Measurements from ENCODE around the gene AVEN. TPM values are rescaled to one million over a fixed set of nuclear protein-coding genes. Genes with fewer than 3 reads are reported as not detected.
"Not testable (repeated sequence)": the region's sequence is repeated elsewhere in the genome, so short reads cannot be mapped to it uniquely, and the experiment has no call there.

AVEN gene
- total RNA-seq, 1 donor from 2014 or later: 8.9 TPM

DNA sequence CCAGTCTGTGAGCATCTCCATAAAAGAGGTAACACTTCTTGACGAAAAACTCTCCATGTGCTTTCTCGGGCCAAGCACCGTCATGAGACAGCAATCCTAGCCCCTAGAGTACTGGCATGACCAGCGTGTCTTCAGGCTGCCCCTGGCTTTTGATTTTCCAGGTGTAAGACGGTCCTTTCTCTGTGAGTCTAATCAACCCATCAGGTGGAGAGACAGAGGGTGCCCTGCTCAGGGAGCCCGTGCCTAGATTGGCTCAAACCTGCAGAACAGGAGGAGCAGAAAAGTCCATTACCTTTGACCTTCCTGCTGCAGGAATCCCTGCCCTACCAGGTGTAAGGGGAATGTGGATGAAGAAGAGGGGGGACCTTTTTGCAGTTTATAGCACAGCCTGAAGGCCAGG lies 180.2 kb downstream of the AVEN start:
- ATAC-seq: no peak

DNA sequence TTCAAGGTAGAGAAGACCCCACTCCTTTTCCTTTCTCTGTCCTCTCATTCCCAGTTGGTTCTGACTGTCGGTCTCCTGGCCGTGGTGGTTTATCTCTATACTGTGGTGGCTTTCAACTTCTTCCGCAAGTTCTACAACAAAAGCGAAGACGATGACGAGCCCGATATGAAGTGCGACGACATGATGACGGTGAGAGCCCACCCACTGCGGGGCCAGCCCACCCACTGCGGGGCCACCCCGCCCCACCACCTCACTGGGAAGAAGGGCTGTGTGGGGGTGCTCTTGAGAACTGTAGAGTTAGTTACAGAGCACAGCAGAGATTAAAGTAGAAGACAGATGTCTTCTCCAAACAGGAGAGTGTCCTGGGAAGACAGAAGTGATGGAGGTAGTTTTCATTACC lies 181.3 kb downstream of the AVEN start:
- DNase-seq (ENCODE audit: low spot score): no peak
- no peak for ATAC-seq

More for the DNA sequence above, 180.2 kb downstream of the AVEN start:
- DNase-seq (ENCODE audit: low spot score): no peak

DNA sequence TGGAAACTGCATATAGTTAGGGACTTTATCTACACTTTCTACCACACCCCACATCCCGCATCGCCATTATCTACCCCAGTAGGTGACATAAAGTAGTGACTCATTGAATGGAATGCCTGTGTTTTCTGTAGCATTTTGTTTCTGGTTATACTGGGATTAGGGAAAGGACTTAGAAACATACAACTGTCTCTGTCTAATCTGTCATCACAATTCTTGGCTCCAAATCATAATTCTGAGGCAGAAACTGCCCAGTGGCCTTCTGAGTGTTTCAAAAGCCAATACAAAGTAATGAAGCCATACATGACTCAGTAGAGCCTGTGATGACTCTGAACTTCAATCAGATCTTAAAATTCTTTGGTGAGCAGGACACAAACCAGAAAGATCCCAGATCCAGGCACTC lies 186.4 kb downstream of the AVEN start:
- DNase-seq (ENCODE audit: low spot score): no peak
- ATAC-seq: no peak

DNA sequence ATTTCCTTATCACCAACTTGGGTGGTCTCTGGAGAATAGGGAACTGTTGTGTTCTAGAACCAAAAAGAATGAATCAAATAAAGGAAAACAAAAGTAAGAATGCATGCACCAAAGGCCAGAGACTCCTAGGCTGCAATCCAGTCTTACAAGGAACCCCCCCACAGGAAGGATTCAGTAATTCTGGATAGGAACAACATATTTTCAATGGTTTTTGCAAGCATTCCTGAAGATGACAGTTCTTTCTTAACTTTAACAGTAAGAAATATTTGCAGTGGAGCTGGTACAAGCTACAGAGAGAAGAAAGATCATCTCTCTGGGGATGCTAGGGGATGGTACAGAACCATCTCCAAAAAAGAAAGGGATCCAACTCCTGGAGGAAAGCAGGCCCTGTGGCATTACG lies 186.9 kb downstream of the AVEN start:
- DNase-seq (ENCODE audit: low spot score): no peak

DNA sequence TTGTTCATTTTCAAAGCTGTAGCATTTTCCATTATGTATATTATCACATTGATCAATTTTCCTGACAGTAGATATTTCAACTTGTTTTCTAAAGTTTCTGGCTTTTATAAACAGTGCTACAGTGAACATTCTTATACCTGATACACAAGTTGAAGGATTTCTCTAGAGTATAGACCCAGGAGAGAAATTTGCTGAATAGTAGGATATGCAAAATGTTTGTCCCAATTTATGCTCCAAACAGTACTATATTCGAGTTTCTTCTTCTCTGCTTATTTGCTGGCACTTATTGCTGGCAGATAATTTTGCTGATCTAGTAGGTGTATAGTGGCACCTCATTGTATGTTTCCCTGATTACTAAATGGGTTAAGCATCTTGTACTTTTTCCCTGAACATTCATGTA lies 187.9 kb downstream of the AVEN start:
- DNase-seq (ENCODE audit: low spot score) (no peak), ATAC-seq (no peak)

More for the DNA sequence above, 186.9 kb downstream of the AVEN start:
- no peak for ATAC-seq

DNA sequence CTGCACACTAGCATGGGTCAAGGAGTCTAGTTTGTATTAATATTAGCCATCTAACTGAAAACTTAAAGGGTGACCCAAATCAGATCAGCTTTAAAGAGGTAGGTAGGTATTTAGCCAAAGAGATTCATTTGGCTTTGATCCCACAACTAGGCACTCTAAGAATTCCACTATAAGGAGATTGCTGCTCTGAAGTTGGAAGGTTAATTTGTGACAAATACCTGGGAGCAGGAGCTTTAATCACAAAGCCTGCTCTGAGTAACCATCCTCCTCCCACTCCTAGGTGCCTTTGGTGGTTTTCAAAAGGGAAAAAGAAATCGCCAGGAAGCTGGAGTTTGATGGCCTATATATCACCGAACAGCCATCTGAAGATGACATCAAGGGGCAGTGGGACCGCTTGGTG lies 191.0 kb downstream of the AVEN start:
- ATAC-seq: no peak
- DNase-seq (ENCODE audit: low spot score): no peak

DNA sequence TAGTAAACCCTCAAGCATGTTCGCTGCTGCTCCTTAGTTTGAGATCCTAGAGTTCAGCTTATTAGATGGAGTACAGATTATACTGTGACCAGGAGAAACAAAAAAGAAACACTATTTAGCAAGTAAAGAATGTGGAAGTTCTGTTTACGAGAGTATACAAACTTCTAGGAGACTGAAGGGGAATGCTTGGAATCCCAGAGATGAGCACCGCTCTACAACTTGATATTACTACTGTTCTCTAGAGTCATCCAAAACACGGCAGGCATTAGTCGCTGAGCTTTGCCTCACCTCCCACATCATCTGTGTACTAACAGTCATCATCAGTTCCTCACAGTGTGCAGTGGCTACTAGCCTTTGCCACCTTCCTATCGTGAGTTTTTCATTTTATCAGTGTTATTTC lies 192.1 kb downstream of the AVEN start:
- no peak for ATAC-seq
- no peak for DNase-seq (ENCODE audit: low spot score)

DNA sequence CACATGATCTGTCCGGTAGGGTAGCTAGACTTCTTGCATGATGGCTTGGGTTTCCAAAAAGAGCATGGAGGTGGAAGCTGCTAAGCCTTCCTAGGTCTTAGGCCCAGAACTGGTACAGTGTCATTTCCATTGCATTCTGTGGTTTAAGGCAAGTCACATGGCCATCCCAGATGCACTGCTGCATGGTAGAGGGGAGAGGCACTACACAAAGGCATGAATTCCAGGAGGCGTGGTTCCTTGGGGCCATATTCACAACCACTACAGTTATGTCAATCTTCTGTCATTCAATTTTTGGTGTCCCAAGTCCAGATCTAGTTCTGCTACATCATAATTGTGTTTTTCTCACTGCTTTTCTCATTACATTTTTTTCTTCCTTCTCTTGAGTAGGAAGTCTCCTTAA lies 192.9 kb downstream of the AVEN start:
- DNase-seq (ENCODE audit: low spot score): no peak
- ATAC-seq: no peak

DNA sequence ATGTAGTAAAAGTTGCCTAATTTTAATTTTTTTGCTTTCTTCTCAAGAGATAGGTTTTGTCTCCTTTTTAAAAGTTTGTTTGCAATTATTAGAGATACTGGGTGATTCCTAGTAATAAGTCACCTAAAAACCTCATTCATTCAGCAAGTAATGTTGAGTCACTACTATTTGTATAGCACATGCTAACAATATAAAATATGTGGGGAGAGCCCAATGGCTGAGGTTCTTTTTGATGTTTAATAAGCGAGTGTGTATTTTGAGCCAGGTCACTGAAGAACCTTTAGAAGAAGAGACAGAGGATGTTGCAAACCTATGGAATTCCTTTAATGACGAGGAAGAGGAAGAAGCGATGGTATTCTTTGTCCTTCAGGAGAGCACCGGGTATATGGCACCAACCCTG lies 194.4 kb downstream of the AVEN start:
- DNase-seq (ENCODE audit: low spot score): no peak

DNA sequence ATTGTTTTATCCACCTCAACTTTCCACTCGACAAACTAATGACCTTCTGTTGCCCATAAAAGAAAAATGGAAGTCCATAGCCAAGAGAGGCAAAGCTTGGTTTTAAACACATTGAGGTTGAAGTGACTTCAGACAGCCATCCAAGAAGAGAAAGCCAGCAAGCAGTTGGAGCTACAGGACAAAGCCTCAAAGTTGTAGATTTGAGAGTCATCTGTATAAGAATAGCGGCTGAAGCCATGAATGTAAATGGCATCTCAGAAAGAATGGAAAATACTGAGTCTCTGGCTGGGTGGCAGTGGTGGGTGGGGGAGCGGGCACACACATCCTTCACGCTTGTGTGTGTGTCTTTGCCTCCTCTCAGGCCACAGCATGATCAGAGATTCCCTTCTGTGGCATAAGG lies 194.8 kb downstream of the AVEN start:
- ATAC-seq: no peak
- DNase-seq (ENCODE audit: low spot score): no peak

More for the DNA sequence above, 194.4 kb downstream of the AVEN start:
- ATAC-seq: no peak

DNA sequence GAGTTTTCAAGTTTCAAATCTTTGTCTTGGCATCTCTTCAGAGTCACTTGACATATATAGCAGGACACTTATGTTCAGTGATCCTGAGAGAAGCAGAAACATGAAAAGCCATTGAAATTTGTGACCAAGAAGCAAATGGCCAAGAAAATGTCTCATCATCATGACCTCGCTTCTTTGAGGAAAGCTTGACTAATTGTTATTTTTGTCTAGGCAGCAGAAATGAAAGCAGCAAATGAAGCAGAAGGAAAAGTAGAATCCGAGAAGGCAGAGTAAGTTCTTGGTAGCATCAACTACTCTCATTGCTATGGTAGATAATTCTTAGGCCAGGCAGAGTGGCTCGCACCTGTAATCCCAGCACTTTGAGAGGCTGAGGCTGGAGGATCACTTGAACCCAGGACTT lies 198.4 kb downstream of the AVEN start:
- no peak for ATAC-seq

DNA sequence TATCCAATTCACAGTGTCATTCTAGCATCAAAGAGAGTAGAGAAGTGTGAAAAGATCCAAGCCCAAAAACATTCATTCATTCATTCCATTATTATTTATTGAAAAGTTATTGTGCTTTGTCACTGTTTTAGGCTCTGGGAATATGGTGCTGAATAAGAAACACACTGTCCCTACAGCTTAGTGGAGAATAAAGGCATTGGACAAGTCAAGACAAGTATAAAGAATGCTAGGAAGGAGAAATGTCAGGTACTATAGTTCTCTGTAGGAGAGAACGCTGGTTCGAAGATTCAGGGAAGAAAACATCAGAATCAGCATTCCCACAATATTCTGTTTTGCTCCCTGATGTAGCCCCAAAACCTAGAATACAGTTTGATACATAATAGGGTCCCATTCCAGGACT lies 199.5 kb downstream of the AVEN start:
- ATAC-seq (no peak), DNase-seq (ENCODE audit: low spot score) (no peak)

More for the DNA sequence above, 198.4 kb downstream of the AVEN start:
- DNase-seq (ENCODE audit: low spot score): no peak

DNA sequence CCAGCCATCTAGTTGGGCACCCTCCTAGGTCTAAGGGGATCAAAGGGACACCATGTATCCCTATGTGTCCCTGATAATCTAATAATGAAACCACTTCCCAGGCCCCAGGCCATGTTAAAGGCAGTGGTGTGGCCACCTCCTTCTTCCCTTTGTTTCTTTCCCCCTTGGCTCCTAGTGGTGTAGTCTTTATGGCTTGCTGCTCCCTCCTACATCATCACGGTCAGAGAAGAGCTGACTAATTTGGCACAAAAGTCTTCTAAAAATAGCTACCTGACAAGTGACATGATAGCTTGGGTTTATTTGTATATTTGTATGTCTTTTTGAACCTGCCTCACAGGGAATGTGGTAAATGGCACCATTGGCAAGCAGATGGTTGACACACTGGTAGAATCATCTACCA lies 201.7 kb downstream of the AVEN start:
- DNase-seq (ENCODE audit: low spot score): no peak
- no peak for ATAC-seq

DNA sequence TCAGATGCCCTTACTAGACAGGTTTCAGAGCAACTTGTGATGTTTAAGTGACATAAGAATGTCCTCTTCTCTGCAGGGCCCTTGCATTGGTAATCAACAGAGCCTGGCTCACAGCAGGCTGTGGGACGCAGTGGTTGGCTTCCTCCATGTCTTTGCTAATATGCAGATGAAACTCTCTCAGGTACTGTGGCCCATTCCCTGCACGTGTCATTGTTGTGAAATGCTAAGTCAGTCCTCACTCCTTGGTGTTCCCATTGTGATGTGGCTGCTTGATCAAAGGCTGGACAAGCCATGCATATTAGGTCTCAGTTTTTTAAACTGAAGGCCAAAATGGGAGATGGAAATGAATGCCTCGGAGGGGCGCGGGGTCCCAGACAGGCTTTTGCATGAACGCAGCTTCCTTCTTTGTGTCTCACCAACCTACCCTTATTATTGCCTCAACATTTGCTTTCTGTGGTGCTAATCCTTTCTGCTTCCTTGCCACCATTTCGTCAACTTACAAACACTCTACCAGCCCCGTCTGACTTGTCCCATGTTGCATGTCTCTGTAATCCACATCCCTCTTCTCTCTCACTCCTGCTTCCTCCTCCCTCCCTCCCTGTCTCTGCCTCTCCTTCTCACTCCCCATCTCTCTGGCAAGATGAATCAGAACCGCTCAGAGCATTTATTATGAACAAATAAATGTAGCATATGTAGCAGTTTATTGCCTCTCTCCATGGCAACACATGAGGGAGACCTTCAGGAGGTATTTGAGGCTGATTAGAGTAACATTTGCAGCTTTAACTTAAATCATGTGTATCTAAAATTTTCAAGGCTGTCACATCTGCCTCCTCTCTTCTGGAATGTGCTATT lies 203.9 kb downstream of the AVEN start:
- ATAC-seq: no peak
- DNase-seq (ENCODE audit: low spot score): no peak

DNA sequence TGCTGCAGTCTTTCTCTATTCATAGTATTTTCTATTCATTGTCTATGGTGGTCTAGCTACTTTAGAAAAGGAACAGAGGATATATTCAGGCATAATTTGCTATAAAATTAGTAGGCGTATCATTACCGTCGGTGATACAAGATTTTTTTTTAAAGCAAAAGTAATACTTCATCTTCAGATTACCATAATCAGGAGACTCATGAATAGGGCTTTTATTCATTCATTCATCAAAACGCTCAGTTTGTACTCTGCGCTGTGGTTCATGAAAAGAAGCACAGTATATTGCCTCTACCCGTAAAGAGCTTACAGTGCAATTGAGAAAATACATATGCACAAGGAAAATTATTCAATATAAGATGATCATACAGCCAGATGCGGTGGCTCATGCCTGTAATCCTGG lies 207.4 kb downstream of the AVEN start:
- ATAC-seq (no peak), DNase-seq (ENCODE audit: low spot score) (no peak)

DNA sequence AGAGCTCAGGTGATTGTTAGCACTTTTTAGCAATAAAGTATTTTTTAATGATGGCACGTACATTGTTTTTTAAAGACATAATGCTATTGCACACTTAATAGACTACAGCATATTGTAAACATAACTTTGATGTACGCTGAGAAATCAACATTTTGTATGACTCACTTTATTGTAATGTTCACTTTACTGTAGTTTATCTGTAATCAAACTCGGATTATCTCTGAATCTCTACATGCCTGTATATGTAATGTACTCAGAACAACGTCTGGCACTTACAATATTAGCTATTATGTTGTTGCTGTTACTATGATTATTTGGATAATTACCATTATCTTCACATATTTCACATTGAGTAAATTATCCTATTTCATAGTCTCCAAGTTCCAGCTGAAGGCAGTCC lies 208.7 kb downstream of the AVEN start:
- DNase-seq (ENCODE audit: low spot score) (no peak), ATAC-seq (no peak)

DNA sequence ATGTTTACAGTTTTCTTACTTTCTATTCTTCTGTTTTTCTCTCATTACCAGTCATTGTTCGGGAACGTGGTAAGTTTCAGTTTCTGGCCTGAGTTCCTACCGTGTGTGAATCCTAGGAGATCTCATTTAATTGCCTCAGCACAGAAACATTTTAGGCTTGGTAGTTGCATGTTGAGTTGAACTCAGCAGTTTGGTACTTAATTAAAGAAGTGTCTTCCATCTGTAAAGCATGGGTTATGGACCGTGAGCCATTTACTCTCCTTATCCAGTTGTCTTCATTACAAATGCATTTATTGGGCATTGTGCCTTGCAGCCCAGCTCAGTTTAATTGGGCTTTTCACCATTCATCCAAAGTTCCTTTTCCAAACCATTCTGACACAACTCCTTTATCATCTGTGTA lies 212.8 kb downstream of the AVEN start:
- no peak for DNase-seq (ENCODE audit: low spot score)
- ATAC-seq: no peak

DNA sequence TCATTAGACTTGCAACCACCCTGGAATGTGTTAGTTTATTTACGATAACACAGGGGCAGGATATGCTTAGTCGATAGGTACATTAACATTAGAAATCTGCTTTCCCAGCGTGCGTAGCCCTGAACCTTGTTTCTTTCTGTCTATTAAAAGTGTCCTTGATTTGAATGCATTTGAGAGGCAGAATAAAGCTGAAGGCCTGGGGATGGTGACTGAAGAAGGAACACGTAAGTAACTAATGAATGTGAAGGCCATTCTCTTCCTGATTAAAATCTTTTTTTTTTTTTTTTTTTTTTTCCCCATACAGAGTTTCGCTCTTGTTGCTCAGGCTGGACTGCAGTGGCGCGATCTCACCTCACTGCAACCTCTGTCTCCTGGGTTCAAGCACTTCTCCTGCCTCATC lies 213.6 kb downstream of the AVEN start:
- no peak for DNase-seq (ENCODE audit: low spot score)
- no peak for ATAC-seq

DNA sequence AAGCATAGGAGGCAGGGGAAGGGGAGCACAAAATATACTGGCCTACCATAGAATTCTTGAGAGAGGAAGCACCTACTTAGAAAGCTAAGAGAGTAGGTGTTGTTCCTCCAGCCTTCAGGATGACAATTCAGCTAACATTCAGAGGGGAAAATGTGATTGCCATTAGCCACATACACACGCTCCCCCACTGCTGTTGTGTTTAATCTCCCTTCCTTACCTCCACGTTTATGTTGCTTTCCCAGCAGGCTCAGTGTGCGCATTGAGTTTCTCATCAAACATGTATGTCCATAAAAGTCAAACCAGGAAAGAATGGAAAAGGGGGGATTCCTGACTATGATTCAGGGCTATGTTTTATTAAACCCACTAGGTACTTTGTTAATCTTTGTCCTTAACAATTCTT lies 215.9 kb downstream of the AVEN start:
- DNase-seq (ENCODE audit: low spot score): no peak
- no peak for ATAC-seq

DNA sequence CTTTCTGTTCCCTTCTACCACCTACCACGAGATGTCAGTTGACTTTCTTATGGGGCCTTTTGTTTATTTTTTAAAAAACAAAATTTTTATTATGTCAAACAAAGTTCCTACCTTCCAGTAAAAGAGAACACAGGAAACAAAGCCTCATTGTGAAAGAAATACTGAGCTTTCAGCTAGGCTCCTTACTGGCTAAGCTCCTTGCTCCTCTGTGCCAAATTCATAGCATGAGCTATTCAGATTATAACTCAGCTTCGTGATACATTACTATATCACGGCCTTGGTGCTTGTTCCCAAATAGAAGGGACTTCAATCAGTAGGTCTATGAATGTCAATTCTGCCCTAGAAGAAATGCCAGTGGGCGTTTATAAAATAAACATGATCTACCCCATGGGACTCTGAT lies 216.5 kb downstream of the AVEN start:
- DNase-seq (ENCODE audit: low spot score) (no peak), ATAC-seq (no peak)

DNA sequence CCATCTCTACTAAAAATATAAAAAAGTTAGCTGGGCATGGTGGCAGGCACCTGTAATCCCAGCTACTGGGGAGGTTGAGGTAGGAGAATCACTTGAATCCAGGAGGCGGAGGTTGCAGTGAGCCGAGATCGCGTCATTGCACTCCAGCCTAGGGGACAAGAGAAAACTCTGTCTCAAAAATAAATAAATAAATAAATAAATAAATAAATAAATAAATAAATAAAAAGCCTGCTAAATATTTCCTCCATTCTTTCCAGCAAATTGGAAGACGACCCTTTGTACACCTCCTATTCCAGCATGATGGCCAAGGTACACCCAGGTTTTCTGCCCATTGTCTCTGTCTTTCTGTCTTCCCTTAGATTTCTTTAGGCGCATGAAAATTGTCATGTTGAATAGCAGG lies 219.5 kb downstream of the AVEN start:
- not testable (repeated sequence) for ATAC-seq; DNase-seq (ENCODE audit: low spot score)
